Upper lobe of right lung (tissue), 1 donor: ENCODE results near the gene EVA1A. TPM values are rescaled to one million over a fixed set of nuclear protein-coding genes. Genes with fewer than 3 reads are reported as not detected.

ENCODE experiments used
- ATAC-seq: fragments of 200-7000 bp; cut with Tn5 transposase; one replicate; pipeline ENCODE4 v1.9.1; 2020; ENCODE audit warnings: mild to moderate bottlenecking, moderate library complexity
- DNase-seq: peaks from one replicate; pipeline ENCODE4 v3.0.0-alpha.2; 2020
- H3K27ac ChIP-seq: fragments of 200-600 bp; one replicate; pipeline ENCODE4 v1.8.0; 2022
- H3K27me3 ChIP-seq: fragments of 200-600 bp; one replicate; pipeline ENCODE4 v1.8.0; 2022; ENCODE audit warnings: mild to moderate bottlenecking
- H3K36me3 ChIP-seq: fragments of 200-600 bp; one replicate; pipeline ENCODE4 v1.8.0; 2022
- H3K4me1 ChIP-seq: fragments of 200-600 bp; one replicate; pipeline ENCODE4 v1.8.0; 2022
- H3K4me3 ChIP-seq: fragments of 200-600 bp; one replicate; pipeline ENCODE4 v1.8.0; 2022; ENCODE audit warnings: mild to moderate bottlenecking
- H3K9me3 ChIP-seq: fragments of 200-600 bp; one replicate; pipeline ENCODE4 v1.8.0; 2022
- intact Hi-C: fragments of 100-400 bp; cut with DNase I; formaldehyde crosslinking; loops from one replicate; pipeline ENCODE4 v1.11.0; 2022
- total RNA-seq: library from RNA; stranded (reverse); fragmentation: NEBNext Ultra II Directional; extraction: Animal tissue kit (Norgen Biotek cat#: 25700); gene quantifications from one replicate; pipeline ENCODE4 v1.2.1, GENCODE V29; 2021
- TF ChIP-seq, protein P1 (sequence below): fragments of 200-600 bp; IDR thresholded peaks from one replicate; pipeline ENCODE4 v1.8.0; 2022; ENCODE audit warnings: antibody characterized with exemption
- donor health status: DM: no; HTN: yes; CAD: no; lungs with severe emphysema.

EVA1A gene
- total RNA-seq, 1 donor from 2014 or later, result 41.9 TPM

DNA sequence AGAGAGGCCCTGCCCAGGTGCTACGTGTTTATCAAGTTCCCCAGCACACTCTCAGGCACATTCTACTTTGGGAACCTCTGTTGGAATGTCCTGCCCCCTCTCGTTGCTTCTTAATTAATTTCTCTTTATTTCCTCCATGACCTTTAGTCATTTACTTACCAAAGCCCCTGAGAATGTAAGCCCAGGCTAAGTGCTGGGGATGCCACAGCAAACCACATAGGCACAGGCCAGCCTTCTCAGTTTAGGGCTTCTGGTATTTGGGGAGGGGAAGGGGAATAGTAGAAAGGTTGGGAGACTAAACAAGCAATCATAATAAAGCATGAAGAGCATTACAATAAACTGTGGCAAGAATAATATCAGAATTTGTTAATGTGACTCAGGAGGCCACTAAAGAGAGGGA, 85.7 kb downstream of the EVA1A start:
- Histone ChIP-seq H3K36me3 (no peaks in the 10 kb centered on the region), H3K27me3 (no peaks in the 10 kb centered on the region), H3K4me3 (no peak overlapping the region), H3K4me1 (no peaks in the 10 kb centered on the region), H3K27ac (no peak overlapping the region), H3K9me3 (no peaks in the 10 kb centered on the region)
- intact Hi-C loops, result no loop called here
- TF ChIP-seq, protein P1, sequence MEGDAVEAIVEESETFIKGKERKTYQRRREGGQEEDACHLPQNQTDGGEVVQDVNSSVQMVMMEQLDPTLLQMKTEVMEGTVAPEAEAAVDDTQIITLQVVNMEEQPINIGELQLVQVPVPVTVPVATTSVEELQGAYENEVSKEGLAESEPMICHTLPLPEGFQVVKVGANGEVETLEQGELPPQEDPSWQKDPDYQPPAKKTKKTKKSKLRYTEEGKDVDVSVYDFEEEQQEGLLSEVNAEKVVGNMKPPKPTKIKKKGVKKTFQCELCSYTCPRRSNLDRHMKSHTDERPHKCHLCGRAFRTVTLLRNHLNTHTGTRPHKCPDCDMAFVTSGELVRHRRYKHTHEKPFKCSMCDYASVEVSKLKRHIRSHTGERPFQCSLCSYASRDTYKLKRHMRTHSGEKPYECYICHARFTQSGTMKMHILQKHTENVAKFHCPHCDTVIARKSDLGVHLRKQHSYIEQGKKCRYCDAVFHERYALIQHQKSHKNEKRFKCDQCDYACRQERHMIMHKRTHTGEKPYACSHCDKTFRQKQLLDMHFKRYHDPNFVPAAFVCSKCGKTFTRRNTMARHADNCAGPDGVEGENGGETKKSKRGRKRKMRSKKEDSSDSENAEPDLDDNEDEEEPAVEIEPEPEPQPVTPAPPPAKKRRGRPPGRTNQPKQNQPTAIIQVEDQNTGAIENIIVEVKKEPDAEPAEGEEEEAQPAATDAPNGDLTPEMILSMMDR, result no peak
- no peak for DNase-seq
- no peak for ATAC-seq

DNA sequence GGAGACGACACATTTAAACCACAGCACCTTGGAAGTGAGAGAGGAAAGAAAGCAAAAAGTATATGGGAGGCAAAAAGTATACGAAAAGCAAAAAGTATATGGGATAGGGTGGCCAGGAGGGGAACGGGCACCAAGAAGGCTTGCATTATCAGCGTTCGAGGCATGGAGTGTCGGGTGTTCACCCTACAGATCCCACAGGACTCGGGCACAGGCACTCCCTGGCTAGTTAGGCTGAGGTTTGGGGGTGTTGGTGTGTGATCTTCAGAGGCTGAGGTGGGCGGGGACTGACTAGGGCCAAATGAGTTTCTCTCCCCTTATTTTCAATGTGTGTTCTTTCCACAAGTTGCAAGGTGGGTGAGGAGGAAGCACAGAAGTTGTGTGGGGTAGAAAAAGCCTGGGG, 86.6 kb downstream of the EVA1A start:
- no peaks in the 10 kb centered on the region for H3K9me3 ChIP-seq
- TF ChIP-seq, protein P1, result no peak
- no peaks in the 10 kb centered on the region for H3K4me1 ChIP-seq
- intact Hi-C loops, result no loop called here
- no peak for ATAC-seq
- no peaks in the 10 kb centered on the region for H3K36me3 ChIP-seq
- H3K27ac ChIP-seq, result no peak overlapping the region
- no peak overlapping the region for H3K4me3 ChIP-seq
- DNase-seq, result no peak
- H3K27me3 ChIP-seq, result no peaks in the 10 kb centered on the region

DNA sequence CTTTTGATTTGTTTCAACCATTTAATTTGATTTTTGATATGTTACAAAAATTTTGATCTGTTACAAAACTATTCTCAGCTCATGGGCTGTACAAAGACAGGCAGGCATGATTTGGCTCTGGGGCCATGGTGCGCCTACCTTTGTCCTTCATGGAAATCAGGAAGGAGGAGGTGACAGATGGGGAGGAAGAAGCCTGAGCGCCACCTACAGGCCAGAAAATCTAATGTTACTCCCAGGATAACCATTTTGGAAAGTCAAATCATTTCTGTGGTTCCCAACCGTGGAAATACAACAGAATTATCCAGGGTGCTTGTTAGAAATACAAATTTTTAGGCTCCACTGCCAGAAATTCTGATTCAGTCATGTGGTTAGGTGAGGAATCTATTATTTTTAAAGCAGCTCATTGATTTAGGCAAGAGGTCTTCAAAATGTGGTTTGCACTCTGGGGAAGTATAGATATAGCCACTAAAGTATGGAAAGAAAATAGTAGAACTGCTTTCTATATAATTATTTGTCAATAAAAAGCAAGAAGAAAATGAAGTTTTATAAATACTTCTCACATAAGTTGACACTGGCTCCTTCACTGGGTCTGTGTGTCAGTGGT, 93.9 kb downstream of the EVA1A start:
- DNase-seq (no peak), ATAC-seq (peak; percentile 77)
- intact Hi-C loops, result no loop called here
- TF ChIP-seq, protein P1, result peak; percentile 46
- Histone ChIP-seq H3K9me3 (no peaks in the 10 kb centered on the region), H3K4me3 (no peak overlapping the region), H3K4me1 (no peaks in the 10 kb centered on the region), H3K36me3 (no peaks in the 10 kb centered on the region), H3K27me3 (peaks cover 6% of the 10 kb centered on the region), H3K27ac (no peak overlapping the region)

DNA sequence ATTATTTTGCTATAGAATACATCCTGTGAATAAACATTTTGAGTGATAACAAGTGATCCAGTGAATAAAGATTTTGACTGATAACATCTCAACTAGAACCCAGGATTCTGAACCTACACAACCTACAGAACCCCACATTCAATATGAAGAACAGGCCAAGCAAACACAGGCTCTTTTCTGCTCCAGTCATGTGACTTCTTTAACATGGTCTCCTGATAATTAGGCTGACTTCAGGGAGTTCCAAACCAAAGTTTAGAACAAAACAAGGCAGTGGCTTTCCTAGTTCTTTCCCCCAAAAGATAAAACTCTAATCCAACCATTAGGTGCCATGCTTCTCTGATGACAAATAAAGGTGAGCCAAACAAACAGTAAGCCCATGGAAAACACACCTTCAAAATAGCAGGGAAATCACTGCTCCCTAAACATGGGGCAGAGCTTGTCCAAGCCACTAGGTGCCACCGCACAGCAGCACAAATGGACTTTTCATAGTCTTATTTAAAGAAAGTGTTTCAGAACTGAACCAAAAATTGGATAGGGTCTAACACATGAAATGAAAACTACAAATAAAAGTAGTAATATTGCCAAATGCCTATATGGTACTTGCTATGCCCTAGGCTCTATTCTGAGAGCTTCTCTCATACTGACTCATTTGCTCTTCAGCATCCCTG, 95.3 kb downstream of the EVA1A start:
- intact Hi-C loops, result no loop called here
- H3K36me3 ChIP-seq, result no peaks in the 10 kb centered on the region
- TF ChIP-seq, protein P1, result peak; percentile 19
- H3K27ac ChIP-seq, result no peak overlapping the region
- no peaks in the 10 kb centered on the region for H3K9me3 ChIP-seq
- peaks cover 10% of the 10 kb centered on the region for H3K27me3 ChIP-seq
- H3K4me3 ChIP-seq, result no peak overlapping the region
- DNase-seq (no peak), ATAC-seq (peak; percentile 54)
- no peaks in the 10 kb centered on the region for H3K4me1 ChIP-seq

DNA sequence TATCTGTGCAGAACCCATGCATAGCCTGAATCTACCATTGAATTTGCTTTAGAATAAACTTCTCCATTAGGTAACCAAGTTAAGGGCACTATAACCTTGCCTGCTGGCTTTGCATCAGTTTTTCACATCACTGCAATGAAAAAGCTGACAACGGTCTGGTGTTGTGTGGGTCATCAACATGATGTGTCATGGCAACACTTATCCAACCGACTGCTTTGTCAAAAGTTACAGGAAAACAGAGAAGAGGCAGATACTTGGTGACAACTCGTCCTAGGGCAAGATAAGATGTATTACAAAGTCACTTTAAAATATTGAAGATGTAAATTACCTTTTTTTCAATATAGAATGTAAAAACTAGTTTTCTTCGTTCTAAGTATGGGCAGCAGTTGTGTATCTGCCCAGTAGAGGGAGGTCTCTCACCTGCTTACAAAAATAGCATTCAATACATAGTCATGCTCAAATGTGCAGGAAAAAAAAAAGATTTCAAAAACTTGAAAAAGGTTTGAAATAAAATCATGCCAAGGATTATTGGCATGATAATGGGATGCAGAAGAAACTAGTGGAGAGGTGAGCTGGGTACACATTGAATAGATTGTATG, 96.3 kb downstream of the EVA1A start:
- Histone ChIP-seq H3K36me3 (no peaks in the 10 kb centered on the region), H3K27me3 (peaks cover 10% of the 10 kb centered on the region), H3K4me1 (no peaks in the 10 kb centered on the region), H3K9me3 (no peaks in the 10 kb centered on the region), H3K4me3 (no peak overlapping the region), H3K27ac (no peak overlapping the region)
- ATAC-seq (peak; percentile 68), DNase-seq (no peak)
- intact Hi-C loops, result no loop called here
- TF ChIP-seq, protein P1, result peak; percentile 59
